Right renal pelvis (tissue), 4 donors: Measurements from ENCODE around the gene POLE3. TPM values are rescaled to one million over a fixed set of nuclear protein-coding genes. Genes with fewer than 3 reads are reported as not detected.

ENCODE experiments used
- polyA plus RNA-seq, 4 donors: library from polyadenylated mRNA; unstranded; fragments of 120-200 nt; gene quantifications; one replicate each; pipeline ENCODE4 v1.2.1, GENCODE V29; 2013; ENCODE audit not compliant: insufficient read length in 4 of 4

The POLE3 gene
- polyA plus RNA-seq, 4 donors = 65.4 to 72.9 (median 69.2) TPM

Other genes starting within 250 kb of the POLE3 start
- gene FKBP15, start 189.4 kb downstream of the POLE3 start, polyA plus RNA-seq = 10 to 100 TPM; 26.1 to 30.0 (median 29.7) TPM
- 10 to 100 TPM; 25.5 to 29.6 (median 26.6) TPM for gene SLC31A1, start 189.1 kb downstream of the POLE3 start, polyA plus RNA-seq
- 10 to 100 TPM; 37.7 to 44.5 (median 43.4) TPM for gene CDC26, start 135.1 kb downstream of the POLE3 start, polyA plus RNA-seq
- gene PRPF4, start 135.0 kb downstream of the POLE3 start, polyA plus RNA-seq = 10 to 100 TPM; 36.6 to 41.3 (median 38.7) TPM
- 1 to 10 TPM; 4.9 to 7.5 (median 6.3) TPM for gene RNF183, start 107.3 kb downstream of the POLE3 start, polyA plus RNA-seq
- 1 to 10 TPM; 6.2 to 8.4 (median 7.3) TPM for gene WDR31, start 70.4 kb downstream of the POLE3 start, polyA plus RNA-seq
- 10 to 100 TPM in 2 of 4 donors, 1 to 10 TPM in 2; 9.2 to 10.3 (median 9.9) TPM for gene BSPRY, start 61.1 kb downstream of the POLE3 start, polyA plus RNA-seq
- 10 to 100 TPM; 30.3 to 40.3 (median 35.5) TPM for gene HDHD3, start 33.7 kb downstream of the POLE3 start, polyA plus RNA-seq
- 10 to 100 TPM; 41.6 to 46.7 (median 43.5) TPM for gene ALAD, start 9.4 kb downstream of the POLE3 start, polyA plus RNA-seq
- under 1 TPM; 0.47 to 0.99 (median 0.81) TPM for gene C9orf43, start 72 bp upstream of the POLE3 start, polyA plus RNA-seq
- gene RGS3, start 53.1 kb upstream of the POLE3 start, polyA plus RNA-seq = 10 to 100 TPM; 43.4 to 49.3 (median 45.9) TPM